Nucleus accumbens (tissue), 56 donors: ENCODE data around the gene DOK4.

ENCODE experiments used
- DNase-seq, 56 donors: peaks; one replicate each; lab custom pipeline; 2025; lab: John Stamatoyannopoulos, UW

The DOK4 gene

GRCh38 chr16:57479205-57479975, 6.9 kb downstream of the DOK4 start:
- DNase-seq = peak in 40 of 56 donors; percentile 12 to 79 (median 36)

GRCh38 chr16:57478396-57479204, 7.7 kb downstream of the DOK4 start:
- DNase-seq = peak in 1 of 56 donors; percentile 14

GRCh38 chr16:57477531-57478202, 8.6 kb downstream of the DOK4 start:
- peak in 1 of 56 donors; percentile 29 for DNase-seq

GRCh38 chr16:57476546-57477410, 9.5 kb downstream of the DOK4 start:
- DNase-seq = no peak

- DNase-seq = no peak
These were observed 10.5 kb downstream of the DOK4 start for GRCh38 chr16:57475711-57476339.

GRCh38 chr16:57474671-57475661, 11.3 kb downstream of the DOK4 start:
- DNase-seq = no peak

GRCh38 chr16:57473906-57474305, 12.4 kb downstream of the DOK4 start:
- DNase-seq = no peak

GRCh38 chr16:57473176-57473840, 13.0 kb downstream of the DOK4 start:
- DNase-seq = no peak

GRCh38 chr16:57472665-57473060, 13.6 kb downstream of the DOK4 start:
- DNase-seq = no peak

GRCh38 chr16:57471852-57472664, 14.2 kb downstream of the DOK4 start:
- no peak for DNase-seq

- no peak for DNase-seq
These were observed 15.1 kb downstream of the DOK4 start for GRCh38 chr16:57471209-57471608.

- peak in 2 of 56 donors; percentile 10 to 22 for DNase-seq
These were observed 15.6 kb downstream of the DOK4 start for GRCh38 chr16:57470711-57471110.

- DNase-seq = no peak
These were observed 16.3 kb downstream of the DOK4 start for GRCh38 chr16:57469917-57470470.

- no peak for DNase-seq
These were observed 17.2 kb downstream of the DOK4 start for GRCh38 chr16:57469046-57469445.

GRCh38 chr16:57468346-57468745, 17.9 kb downstream of the DOK4 start:
- no peak for DNase-seq

- no peak for DNase-seq
These were observed 21.8 kb downstream of the DOK4 start for GRCh38 chr16:57464523-57464922.

- no peak for DNase-seq
These were observed 23.3 kb downstream of the DOK4 start for GRCh38 chr16:57462978-57463362.
